ENCODE measurements around the gene ZNF511.
"Not testable (repeated sequence)": the region's sequence is repeated elsewhere in the genome, so short reads cannot be mapped to it uniquely, and the experiment has no call there.

The ZNF511 gene

GRCh38 chr10:133316732-133317131, 8.0 kb downstream of the ZNF511 start:
- DNase-seq: no peak

- DNase-seq: peak; percentile 51 to 66 (median 55)
Measured at GRCh38 chr10:133318494-133319127, 9.9 kb downstream of the ZNF511 start.

- DNase-seq: not testable (repeated sequence)
Measured at GRCh38 chr10:133320852-133321422, 12.2 kb downstream of the ZNF511 start.

DNA sequence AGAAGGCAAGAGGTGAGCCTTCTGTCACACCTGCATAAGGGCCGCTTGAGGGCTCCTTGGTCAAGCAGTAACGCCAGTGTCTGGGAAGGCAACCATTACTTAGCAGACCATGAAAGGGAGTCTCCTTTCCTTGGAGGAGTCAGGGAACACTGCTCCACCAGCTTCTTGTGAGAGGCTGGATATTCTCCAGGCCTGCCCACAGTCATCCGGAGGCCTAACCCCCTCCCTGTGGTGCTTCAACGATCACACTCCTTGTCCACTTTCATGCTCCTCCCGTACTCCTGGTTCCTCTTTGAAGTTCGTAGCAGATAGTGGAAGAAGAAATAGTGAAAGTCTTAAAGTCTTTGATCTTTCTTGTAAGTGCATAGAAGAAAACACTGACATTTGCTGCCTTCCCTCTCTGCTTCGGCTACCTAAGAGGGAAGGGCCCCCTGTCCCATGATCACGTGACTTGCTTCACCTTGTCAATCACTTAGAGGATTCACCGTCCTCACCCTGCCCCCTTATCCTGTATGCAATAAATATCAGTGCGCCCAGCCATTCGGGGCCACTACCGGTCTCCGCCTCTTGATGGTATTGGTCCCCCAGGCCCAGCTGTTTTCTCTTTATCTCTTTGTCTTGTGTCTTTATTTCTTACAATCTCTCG, 13.5 kb downstream of the ZNF511 start:
- DNase-seq: not testable (repeated sequence)

- peak in 4 of 5 experiments; percentile 42 to 69 (median 52) for DNase-seq
Measured at GRCh38 chr10:133324198-133324792, 15.6 kb downstream of the ZNF511 start.

- no peak for DNase-seq
Measured at GRCh38 chr10:133324857-133325260, 16.1 kb downstream of the ZNF511 start.

GRCh38 chr10:133325440-133326222, 16.9 kb downstream of the ZNF511 start:
- no peak for DNase-seq

DNA sequence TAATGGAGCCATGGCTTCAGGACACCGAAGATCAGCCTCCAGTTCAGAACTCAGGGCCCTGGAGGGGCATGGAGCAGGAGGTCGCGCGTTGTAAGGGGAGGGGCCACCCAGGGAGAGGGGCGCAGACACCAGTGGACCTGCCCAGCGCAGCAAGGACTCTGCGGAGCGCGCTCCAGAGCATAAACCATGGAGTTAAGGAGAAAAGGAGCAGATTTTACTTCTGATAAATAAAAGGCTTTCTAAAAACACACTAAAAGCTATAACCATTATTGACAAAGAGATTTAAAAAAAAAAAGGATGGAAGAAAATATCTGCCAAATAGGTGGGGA, 17.5 kb downstream of the ZNF511 start:
- DNase-seq: no peak

- DNase-seq: no peak
Measured at GRCh38 chr10:133326745-133327650, 18.3 kb downstream of the ZNF511 start.

GRCh38 chr10:133327651-133328357, 19.1 kb downstream of the ZNF511 start:
- no peak for DNase-seq

DNA sequence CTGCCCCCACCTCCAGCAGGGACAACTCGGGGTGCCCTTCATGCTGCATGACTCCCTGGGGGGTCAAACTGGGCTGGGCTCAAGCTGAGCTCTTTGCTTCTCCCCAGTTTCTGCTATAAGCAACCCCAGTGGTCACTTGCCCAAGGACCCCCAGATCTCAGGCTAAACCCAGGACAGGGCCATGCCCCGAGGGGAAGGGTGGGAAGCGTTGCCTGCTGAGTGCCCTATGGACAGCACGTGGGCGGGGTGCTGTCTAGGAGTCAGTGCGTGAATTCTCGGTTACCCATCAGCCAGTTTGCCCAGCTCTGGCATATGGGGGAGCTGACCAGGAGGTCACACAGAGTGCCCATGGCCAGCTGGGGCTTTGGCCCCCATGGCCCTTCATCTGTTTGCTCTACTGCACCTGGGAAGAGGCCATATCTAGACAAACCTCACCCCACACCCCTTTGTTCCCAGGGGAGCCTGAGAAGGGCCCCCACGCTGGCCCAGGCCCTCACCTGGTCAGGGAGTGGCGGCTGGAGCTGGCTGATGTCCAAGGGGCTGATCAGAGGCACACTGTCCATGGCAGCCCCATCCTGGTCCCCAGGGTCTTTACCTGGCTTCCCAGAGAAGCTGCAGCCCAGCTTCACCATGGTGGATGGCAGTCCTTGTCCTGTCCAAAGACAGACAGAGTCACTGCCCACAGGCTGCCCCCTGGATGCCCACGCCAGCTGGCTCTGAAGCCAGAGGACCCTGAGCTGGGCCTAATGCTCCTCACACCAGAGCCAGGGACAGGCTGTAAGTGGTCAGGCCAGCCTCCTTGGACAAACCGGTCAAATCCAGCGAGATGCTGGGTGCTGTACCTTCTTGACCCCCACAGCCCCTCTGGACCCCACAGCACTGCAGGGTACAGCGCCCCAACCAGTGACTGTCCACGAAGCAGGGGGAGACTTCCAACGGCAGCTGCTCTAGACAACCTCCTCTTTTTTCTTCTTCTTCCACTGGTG, 19.9 kb downstream of the ZNF511 start:
- DNase-seq: no peak

- DNase-seq: peak; percentile 74 to 81 (median 79)
Measured at GRCh38 chr10:133329491-133330202, 20.9 kb downstream of the ZNF511 start.

- no peak for DNase-seq
Measured at GRCh38 chr10:133332936-133333699, 24.4 kb downstream of the ZNF511 start.

DNA sequence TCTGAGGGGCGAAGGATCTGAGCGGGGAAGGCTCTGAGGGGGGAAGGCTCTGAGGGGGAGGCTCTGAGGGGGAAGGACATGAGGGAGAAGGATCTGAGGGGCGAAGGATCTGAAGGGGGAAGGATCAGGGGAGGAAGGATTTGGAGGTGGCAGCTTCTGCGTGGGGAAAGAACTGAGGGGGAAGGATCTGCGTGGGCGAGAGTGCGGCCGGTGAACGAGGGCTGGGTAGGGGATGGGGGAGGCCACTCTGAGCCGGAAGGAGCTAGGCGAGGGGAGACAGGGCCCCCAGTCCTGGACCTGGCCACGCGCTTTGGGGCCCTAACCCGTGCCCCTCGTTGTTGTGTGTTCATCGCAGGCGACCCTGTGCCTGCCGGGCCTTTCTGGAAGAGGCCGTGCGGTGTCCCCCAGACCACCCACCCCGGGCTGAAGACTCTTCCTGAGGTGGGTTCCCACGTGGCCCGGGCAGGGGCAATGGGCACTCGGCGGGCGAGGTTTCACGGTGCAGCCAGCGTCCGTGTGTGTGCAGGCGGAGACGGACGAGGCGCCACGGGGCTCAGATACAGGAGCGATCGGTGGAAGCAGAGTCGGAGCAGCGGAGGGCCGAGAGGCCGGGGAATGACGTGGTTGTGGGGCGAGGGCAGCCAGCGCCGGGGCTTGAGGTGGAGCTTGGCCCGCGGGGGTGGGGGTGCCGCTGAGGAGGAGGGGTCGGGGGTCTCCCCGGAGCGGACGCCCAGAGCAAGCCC, 26.0 kb downstream of the ZNF511 start:
- peak in 1 of 5 experiments; percentile 46 for DNase-seq

GRCh38 chr10:133335246-133336117, 26.8 kb downstream of the ZNF511 start:
- DNase-seq: peak; percentile 57 to 85 (median 79)

GRCh38 chr10:133336118-133336576, 27.4 kb downstream of the ZNF511 start:
- no peak for DNase-seq
